Left hindlimb (tissue), 1 donor: ENCODE results near the gene SPAG9.
A peak's percentile ranks its signal among the peaks of the same experiment; 100 is the strongest.

Source experiments
- DNase-seq: peaks from one replicate; pipeline ENCODE4 v3.0.0-alpha.2; 2018

SPAG9 gene

DNA sequence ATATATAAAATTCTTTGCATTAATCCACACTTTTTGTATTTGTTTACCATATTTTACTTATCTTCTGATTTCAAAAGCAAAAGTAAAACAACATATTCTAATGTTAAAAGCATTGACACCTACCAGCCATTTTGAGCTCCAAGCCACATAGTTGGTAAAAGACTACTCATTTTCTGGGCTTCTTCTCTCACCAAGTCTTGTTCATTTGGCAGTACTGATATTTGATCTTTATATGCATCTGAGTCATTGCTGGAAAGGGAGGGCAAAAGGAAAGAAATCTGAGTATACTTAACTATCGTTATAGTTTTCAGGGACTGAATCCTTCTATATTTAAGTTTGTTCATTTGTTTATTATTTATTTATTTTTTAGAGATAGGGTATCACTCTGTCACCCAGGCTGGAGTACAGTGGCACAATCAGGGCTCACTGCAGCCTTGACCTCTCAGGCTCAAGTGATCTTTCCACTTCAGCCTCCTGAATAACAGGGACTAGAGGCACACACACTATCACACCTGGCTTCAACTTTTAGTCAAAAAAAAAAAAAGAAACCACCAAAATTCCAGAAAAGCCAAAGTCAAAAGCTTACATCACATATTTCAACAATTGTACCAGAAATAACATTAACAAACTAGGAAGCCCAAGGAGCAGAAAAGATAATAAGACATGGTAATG lies 133.5 kb downstream of the SPAG9 start:
- DNase-seq = no peak

- DNase-seq = no peak
Measured at GRCh38 chr17:50981279-50981678, 139.4 kb downstream of the SPAG9 start.

DNA sequence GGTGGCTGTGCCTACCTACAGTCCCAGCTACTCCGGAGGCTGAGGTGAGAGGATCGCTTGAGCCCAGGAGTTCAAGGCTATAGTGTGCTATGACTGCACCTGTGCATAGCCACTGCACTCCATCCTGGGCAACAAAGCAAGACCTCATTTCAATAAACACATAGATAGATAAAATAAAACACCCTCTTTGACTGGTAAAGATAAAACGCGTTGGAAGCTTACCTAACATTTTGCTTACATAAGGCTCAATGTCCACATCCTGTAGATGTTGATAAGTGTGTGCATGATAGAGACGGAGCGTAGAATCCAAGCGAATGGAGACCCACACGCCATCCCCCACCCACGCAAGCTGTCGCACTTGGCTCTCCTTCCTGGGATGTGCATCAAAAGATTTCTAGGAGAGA lies 141.1 kb downstream of the SPAG9 start:
- no peak for DNase-seq

DNA sequence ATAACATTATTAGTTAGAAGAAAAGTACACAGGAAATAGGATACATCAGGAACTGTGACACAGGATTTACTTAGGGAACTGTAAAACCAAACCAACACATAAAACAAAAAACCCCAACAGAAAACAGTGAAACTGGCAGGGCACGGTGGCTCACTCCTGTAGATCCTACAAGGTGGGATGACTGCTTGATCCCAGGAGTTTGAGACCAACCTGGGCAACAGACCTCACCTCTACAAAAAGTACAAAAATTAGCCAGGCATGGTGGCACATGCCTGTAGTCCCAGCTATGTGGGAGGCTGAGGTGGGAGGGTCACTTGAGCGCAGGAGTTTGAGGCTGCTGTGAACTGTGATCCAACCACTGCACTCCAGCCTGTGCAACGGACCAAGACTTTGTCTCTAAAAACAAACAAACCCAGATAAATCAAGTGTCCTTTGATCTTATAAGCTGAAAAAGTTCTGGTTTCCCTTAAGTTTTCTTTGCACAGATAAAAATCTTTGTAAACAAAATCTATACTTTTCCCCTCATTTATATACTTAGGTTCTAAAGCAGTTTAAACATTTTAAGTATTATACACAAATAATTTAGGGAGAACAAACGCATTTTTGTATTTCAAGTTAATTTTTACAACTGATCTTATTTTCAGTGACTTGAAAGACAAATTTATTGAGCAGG lies 143.0 kb downstream of the SPAG9 start:
- no peak for DNase-seq

DNA sequence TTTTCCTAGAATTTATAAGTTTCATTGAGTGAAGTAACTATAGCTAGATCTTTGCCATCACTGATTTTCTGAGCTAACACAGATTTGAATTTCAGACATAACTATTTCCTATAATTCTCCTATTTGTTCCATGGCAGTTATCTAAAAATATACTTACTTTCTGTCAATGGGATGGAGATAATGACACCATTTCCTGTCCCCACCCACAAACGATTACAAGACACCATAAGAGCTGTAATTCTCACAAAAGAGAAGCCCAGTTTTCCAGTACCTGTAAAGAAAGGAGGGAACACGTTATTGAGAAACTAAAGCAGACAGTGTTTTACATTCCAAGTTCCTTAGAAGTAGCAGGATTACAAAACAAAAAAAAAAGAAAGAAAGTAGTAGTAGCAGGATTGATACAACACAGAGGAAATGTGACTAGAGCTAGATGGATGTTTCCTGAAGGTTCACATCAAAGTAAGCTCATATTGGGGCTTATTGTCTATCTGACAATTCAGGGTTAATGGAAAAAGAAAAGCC lies 143.7 kb downstream of the SPAG9 start:
- DNase-seq = no peak

- no peak for DNase-seq
Measured at GRCh38 chr17:50973557-50974494, 146.8 kb downstream of the SPAG9 start.

DNA sequence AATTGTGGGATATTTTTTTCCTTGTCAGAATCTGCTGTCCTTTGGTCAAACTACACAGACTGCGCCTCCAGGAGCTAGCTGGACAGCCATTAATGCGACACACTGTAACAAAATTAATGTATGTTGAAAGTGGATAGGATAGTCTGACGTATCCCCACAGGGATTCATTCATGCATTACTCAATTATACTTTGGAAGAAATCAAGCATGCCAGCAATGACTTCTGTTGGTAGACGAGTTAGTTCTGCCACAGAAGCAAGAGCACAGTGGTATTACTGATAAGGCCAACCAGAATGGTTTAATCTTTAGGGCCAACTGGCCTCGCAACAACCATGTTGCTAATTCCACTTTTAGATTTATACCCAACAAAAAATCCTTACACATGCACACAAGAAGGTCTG lies 148.1 kb downstream of the SPAG9 start:
- DNase-seq = no peak

DNA sequence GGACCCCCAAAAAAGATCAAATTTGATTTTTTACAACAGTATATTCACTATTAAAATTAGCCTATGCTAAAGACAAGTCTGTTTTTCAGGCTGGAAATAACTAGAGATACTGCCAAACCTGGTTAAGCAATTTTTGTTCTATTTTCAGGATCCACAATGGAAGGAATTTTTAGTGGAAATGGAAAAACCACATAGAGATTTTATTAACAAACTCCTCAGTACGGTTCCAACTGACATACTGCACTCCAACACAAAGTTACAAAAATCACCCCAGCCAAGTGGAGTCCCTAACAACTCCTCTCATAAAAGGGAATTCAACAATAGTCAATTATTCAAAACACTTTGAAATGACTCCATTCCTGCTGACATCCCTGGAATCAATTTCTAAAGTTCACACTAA lies 152.9 kb downstream of the SPAG9 start:
- DNase-seq = no peak

DNA sequence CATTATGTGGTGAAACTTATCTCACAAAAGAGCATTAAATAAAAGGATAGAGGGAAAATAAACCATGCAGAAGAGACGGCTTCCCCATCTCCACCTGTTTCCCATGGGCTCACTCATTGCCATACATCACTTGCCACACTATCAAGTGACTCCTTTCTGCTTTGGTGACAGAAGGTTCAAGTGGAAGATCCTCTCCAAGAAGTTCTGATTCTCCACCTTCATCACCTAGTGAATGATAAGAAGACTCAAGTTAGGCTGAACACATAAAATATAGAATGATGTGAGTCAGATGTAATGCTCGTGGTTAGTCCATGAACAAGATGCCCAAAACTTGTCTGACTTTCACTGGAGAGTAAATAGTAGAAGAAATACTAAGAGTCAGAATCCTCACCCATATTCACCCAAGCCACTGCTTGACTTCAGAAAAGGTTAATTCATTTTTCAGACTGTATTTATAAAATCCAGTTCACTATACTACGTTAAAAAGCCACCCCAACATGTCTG lies 154.5 kb downstream of the SPAG9 start:
- no peak for DNase-seq

- no peak for DNase-seq
Measured at GRCh38 chr17:50963139-50963538, 157.5 kb downstream of the SPAG9 start.

GRCh38 chr17:50961282-50962220 lies 159.1 kb downstream of the SPAG9 start:
- DNase-seq = no peak

DNA sequence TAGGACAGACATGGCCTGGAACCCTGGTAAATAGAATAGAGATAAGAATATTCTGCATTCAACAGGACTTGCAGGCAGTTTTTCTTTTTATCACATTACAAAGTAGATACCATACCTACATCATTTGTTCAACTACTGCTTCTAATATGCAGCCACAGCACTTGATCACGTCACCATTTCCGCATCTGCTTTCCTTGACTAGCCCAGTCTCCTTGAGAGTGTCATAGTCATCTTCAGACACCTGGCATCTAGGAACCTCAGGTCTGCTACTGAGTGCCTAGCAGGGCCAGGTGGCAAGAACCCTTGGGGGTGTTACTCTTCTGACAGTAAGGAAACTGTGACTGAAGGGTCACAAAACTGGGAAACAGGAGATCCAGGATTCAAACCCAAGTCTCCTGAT lies 161.3 kb downstream of the SPAG9 start:
- no peak for DNase-seq

DNA sequence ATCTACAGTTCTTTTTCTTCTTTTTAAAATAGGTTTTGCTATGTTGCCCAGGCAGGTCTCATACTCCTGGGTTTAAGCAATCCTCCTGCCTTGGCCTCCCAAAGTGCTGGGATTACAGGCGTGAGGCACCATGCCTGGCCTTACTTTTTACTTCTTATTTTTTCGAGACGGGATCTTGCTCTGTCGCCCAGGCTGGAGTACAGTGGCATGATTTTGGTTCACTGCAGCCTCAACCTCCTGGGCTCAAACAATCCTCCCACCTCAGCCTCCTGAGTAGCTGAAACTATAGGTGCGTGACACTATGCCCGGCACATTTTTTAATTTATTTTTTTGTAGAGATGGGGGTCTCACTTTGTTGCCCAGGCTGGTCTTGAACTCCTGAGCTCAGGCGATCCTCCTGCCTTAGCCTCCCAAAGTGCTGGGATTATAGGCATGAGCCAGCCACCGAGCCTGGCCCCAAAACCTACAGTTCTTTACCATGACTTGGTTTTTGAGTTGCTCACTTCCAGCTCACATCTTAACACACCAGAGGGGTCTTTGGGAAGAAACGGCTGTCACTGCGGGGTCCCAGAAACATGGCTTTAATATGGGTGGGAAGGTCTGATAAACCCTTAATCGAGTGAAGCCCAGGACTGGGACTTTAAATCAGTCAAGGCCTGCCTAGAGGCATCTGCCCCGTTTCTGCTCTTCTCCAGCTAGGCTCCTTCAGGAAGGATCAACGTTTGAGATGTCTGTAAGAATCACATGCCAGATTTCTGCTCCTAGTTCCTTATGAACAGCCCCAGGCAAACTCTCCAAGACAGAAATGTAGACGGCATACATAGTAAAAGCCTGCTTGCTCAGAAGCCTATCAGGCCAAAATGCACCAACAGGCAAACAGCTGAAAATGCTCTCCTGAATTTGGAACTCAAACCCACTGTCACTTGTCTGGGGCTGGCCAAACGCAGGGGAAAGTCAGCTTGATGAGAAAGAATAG lies 162.8 kb downstream of the SPAG9 start:
- no peak for DNase-seq

GRCh38 chr17:50956750-50957523 lies 163.7 kb downstream of the SPAG9 start:
- DNase-seq = peak; percentile 50

GRCh38 chr17:50956409-50956749 lies 164.3 kb downstream of the SPAG9 start:
- DNase-seq = no peak

DNA sequence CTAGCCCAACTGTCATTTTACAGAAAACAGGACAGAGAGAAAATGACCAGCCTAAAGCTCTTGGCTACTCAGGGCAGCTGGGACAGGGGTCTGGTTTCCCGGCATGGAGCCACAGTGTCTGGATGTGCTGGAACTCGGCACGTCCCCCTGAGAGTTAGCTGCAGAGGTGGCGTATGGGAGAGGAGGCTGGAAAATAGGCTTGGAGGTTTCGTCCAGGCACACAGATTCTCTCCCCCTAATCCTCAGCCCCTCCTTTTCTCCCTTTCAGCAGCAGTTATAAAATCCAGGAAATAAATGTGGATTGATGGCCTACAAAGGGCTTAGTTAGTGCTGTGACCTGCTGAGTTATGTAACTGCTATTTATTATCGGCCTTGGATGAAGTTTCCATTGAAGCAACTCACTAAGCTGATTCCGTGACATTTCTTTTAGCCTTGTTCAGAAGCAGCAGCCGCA lies 165.0 kb downstream of the SPAG9 start:
- no peak for DNase-seq

DNA sequence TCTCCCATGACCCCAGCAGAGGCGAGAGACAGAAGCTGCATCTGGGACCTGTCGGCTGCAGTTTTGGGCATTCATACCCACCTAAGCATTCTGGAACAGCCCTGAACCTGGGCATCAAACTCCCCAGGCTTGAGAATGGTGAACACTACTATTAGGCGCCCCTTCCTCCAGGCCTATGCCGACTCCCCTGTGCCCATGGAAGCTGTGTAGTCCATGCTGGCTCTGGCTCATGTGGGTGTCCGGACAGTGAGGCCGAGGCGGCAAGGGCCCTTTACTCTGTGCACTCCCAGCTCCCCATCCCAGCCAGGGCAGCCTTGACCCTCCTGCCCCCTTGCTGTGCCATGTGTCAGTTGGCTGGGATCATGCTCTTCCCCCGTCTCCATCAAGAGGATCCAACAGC lies 165.5 kb downstream of the SPAG9 start:
- no peak for DNase-seq

DNA sequence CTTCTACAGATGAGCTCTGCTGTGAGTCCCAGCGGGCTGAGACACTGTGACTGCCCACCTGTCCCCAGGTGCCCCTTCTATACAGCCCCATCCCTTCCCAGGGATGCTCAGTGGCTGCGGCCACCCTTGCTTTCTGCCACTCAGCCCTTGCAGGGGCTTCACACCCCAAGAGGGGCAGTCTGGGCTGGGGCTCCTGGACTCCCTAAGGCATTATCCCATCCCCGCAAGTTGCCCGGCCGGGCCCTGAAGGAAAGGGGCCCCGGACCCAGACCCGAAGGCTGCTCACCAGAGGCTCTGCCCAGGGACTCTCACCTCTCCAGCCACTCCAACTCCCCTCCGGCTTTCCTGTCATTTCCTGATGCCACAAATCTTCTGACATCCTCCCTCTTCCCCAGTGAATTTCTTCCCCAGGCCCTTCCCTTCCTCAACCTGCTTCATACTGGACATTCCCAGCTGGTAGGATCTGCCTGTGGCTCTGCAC lies 166.0 kb downstream of the SPAG9 start:
- DNase-seq = no peak

DNA sequence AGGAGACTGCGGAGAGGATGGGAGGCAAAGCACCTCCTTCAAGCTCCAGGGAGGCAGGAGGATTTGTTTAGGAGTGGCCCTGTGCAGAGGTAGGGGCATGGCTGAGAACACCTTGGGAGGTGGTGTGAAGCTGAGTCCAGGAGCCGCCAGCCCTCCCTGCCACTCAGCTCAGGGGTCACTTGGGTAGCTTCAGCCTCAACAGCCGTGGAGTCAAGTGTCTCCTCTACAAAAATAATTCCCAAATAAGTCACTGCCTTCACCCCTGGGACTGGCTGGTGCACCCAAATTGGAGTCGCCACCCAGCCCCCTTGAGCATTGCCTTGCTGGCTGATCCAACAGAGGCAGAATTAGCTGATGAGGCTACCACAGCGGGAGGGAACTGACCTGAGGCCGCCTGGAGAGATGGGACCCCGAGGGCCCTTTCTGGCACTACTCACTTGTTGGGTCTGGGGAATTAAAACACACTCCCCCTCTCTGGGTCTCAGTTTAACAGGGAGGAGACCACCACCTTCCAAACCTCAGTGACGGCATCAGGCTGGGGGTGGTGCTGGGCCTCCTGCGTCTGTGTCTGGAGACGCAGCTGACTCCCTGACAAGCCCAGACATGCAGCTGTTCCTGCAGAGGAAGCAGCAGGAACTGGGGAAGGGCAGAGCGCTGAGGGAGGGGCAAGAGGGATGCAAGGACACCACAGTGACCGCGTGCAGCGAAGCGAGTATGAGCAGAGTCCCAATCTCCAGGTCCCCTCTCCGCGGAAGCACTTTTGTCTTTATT lies 166.7 kb downstream of the SPAG9 start:
- DNase-seq = peak; percentile 56
